HepG2 (cell line): Measurements from ENCODE around the gene BAZ1A. TPM values are rescaled to one million over a fixed set of nuclear protein-coding genes. Genes with fewer than 3 reads are reported as not detected.

ENCODE experiments used
- ARHGAP35 ChIP-seq: sonication (generic); formaldehyde crosslinking; IDR thresholded peaks from 2 replicates; pipeline ENCODE4 v1.9.0; 2022; ENCODE audit warnings: mild to moderate bottlenecking, inconsistent platforms, moderate library complexity, missing genetic modification reagents, borderline replicate concordance
- CREM ChIP-seq, 2 experiments: sonication (generic) in 1 of 2; formaldehyde crosslinking in 1 of 2; IDR thresholded peaks; 2 replicates each; pipeline versions ENCODE4 v1.4.0 to v1.6.1; 2016 to 2020; ENCODE audit warnings: antibody characterized with exemption in 1 of 2, mild to moderate bottlenecking in 1 of 2, missing genetic modification reagents in 1 of 2
- E2F2 ChIP-seq: sonication (generic); formaldehyde crosslinking; IDR thresholded peaks from 2 replicates; pipeline ENCODE4 v1.4.0; 2020; ENCODE audit warnings: missing genetic modification reagents, borderline replicate concordance
- GPBP1L1 ChIP-seq: sonication (generic); formaldehyde crosslinking; IDR thresholded peaks from 2 replicates; pipeline ENCODE4 v1.5.0; 2020; ENCODE audit warnings: mild to moderate bottlenecking, missing genetic modification reagents
- PAWR ChIP-seq: sonication (generic); formaldehyde crosslinking; IDR thresholded peaks from 2 replicates; pipeline ENCODE4 v1.4.0; 2020; ENCODE audit warnings: missing genetic modification reagents, mild to moderate bottlenecking, borderline replicate concordance
- SCMH1 ChIP-seq: sonication (generic); formaldehyde crosslinking; IDR thresholded peaks from 2 replicates; pipeline ENCODE4 v1.9.0; 2021; ENCODE audit warnings: missing genetic modification reagents, mild to moderate bottlenecking, borderline replicate concordance
- ZFP36 ChIP-seq: fragments of 150-350 bp; IDR thresholded peaks from 2 replicates; pipeline ENCODE4 v1.6.1; 2018; ENCODE audit warnings: borderline replicate concordance, low read length, low read depth; ENCODE audit not compliant: partially characterized antibody
- ZFP62 ChIP-seq: sonication (generic); formaldehyde crosslinking; IDR thresholded peaks from 2 replicates; pipeline ENCODE4 v1.4.0; 2020; ENCODE audit warnings: missing genetic modification reagents
- ZNF138 ChIP-seq: sonication (generic); formaldehyde crosslinking; IDR thresholded peaks from 2 replicates; pipeline ENCODE4 v1.5.0; 2020; ENCODE audit warnings: mild to moderate bottlenecking, low read depth, missing genetic modification reagents
- ZNF263 ChIP-seq: sonication (generic); formaldehyde crosslinking; IDR thresholded peaks from 2 replicates; pipeline ENCODE4 v1.4.0; 2020; ENCODE audit warnings: missing genetic modification reagents
- ZNF33A ChIP-seq: sonication (generic); formaldehyde crosslinking; IDR thresholded peaks from 2 replicates; pipeline ENCODE4 v1.5.1; 2020; ENCODE audit warnings: missing genetic modification reagents, mild to moderate bottlenecking, moderate library complexity, borderline replicate concordance
- ZNF703 ChIP-seq: sonication (generic); formaldehyde crosslinking; IDR thresholded peaks from 2 replicates; pipeline ENCODE4 v1.5.1; 2020; ENCODE audit warnings: missing genetic modification reagents, mild to moderate bottlenecking, moderate library complexity, borderline replicate concordance
- ZNF772 ChIP-seq: sonication (generic); formaldehyde crosslinking; IDR thresholded peaks from 2 replicates; pipeline ENCODE4 v1.5.0; 2020; ENCODE audit warnings: mild to moderate bottlenecking, missing genetic modification reagents
- polyA plus RNA-seq, 8 experiments: library from polyadenylated mRNA; depleted of rRNA in 3 of 8; stranded (reverse) in 7 of 8; unstranded in 1 of 8; fragments of >200 nt; fragmentation: Illumina TruSeq in 4 of 8; extraction: Trizol in 4 of 8; gene quantifications; 2 replicates each; pipeline versions ENCODE4 v1.2.1 to v1.2.3, GENCODE V29; 2011 to 2016; ENCODE audit warnings: low read depth in 4 of 8, missing spikeins in 1 of 8, mixed read lengths in 1 of 8; ENCODE audit not compliant: insufficient read depth in 1 of 8
- total RNA-seq, 5 experiments: library from RNA; depleted of rRNA; stranded (reverse); fragments of >200 nt; fragmentation: Illumina TruSeq; extraction: Trizol; gene quantifications; 2 replicates each; pipeline ENCODE4 v1.2.3, GENCODE V29; 2016; ENCODE audit warnings: low read depth in 1 of 5
- TF ChIP-seq, protein P1 (sequence below): sonication (generic); formaldehyde crosslinking; IDR thresholded peaks from one replicate; pipeline ENCODE4 v1.5.1; 2020; ENCODE audit warnings: mild to moderate bottlenecking, missing genetic modification reagents; ENCODE audit errors: not compliant biosample characterization
- TF ChIP-seq, protein P2 (sequence below): sonication (generic); formaldehyde crosslinking; conservative IDR thresholded peaks from 2 replicates; pipeline ENCODE4 v1.4.0; 2020; ENCODE audit warnings: missing genetic modification reagents

The BAZ1A gene
- total and polyA plus RNA-seq, 2 of the 13 experiments (the other 11 are each of a cell fraction or from before 2014, with no cell fraction given) = 20.9 to 56.8 TPM

DNA sequence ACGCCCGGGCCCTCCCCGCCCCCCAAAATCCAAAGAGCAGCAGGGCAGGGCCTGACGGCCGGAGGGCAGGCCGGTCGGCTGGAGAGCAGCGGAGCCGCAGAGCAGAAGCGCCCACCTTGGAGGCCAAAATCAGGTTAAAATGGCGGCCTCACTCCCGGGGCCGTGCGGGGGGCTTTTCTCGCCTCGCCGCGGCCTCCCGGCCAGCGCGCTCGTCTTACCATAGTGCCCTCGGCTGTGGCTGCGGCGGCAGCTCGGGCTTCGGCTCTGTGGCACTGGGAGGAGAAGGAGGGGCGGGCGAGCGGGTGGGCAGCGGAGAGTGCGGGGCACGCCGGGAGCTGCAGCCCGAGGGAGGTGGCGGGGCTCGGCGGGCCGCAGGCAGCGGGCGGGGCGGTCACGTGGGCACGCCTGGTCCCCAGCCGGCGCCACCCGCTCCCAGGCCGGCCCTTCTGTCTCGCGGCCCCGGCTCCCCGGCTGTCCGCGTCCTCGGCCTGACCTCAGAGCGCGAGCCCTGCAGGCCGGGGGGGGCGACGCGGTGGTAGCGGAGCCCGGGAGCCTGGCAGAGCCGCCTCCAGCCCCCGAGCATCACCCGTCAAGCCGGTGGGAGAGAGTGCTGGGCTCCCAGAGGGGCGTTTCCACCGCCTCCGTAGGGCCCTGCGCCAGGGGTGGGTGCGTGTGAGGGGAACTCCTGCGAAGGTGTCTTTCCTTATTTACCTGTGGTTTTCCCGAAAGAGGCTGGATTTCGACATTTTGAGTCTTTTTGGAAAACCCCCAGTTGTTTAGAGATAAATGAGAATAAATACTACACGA is 160.6 kb downstream of the BAZ1A start, which contains the start of gene CFL2 (continued):
- TF ChIP-seq, protein P1, sequence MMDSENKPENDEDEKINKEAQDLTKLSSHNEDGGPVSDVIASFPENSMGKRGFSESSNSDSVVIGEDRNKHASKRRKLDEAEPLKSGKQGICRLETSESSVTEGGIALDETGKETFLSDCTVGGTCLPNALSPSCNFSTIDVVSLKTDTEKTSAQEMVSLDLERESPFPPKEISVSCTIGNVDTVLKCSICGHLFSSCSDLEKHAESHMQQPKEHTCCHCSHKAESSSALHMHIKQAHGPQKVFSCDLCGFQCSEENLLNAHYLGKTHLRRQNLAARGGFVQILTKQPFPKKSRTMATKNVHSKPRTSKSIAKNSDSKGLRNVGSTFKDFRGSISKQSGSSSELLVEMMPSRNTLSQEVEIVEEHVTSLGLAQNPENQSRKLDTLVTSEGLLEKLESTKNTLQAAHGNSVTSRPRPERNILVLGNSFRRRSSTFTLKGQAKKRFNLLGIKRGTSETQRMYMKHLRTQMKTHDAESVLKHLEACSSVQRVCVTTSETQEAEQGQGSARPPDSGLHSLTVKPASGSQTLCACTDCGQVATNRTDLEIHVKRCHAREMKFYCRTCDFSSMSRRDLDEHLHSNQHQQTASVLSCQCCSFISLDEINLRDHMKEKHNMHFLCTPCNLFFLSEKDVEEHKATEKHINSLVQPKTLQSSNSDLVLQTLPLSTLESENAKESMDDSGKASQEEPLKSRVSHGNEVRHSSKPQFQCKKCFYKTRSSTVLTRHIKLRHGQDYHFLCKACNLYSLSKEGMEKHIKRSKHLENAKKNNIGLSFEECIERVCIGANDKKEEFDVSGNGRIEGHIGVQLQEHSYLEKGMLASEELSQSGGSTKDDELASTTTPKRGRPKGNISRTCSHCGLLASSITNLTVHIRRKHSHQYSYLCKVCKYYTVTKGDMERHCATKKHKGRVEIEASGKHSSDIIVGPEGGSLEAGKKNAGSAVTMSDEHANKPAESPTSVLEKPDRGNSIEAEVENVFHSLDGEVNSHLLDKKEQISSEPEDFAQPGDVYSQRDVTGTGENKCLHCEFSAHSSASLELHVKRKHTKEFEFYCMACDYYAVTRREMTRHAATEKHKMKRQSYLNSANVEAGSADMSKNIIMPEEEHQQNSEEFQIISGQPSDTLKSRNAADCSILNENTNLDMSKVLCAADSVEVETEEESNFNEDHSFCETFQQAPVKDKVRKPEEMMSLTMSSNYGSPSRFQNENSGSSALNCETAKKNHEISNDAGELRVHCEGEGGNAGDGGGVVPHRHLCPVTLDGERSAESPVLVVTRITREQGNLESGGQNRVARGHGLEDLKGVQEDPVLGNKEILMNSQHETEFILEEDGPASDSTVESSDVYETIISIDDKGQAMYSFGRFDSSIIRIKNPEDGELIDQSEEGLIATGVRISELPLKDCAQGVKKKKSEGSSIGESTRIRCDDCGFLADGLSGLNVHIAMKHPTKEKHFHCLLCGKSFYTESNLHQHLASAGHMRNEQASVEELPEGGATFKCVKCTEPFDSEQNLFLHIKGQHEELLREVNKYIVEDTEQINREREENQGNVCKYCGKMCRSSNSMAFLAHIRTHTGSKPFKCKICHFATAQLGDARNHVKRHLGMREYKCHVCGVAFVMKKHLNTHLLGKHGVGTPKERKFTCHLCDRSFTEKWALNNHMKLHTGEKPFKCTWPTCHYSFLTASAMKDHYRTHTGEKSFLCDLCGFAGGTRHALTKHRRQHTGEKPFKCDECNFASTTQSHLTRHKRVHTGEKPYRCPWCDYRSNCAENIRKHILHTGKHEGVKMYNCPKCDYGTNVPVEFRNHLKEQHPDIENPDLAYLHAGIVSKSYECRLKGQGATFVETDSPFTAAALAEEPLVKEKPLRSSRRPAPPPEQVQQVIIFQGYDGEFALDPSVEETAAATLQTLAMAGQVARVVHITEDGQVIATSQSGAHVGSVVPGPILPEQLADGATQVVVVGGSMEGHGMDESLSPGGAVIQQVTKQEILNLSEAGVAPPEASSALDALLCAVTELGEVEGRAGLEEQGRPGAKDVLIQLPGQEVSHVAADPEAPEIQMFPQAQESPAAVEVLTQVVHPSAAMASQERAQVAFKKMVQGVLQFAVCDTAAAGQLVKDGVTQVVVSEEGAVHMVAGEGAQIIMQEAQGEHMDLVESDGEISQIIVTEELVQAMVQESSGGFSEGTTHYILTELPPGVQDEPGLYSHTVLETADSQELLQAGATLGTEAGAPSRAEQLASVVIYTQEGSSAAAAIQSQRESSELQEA (CRISPR knock-in tag) = peak; percentile 44
- TF ChIP-seq GPBP1L1 (CRISPR knock-in tag) = no peak
- no peak for TF ChIP-seq ZFP36
- TF ChIP-seq, protein P2, sequence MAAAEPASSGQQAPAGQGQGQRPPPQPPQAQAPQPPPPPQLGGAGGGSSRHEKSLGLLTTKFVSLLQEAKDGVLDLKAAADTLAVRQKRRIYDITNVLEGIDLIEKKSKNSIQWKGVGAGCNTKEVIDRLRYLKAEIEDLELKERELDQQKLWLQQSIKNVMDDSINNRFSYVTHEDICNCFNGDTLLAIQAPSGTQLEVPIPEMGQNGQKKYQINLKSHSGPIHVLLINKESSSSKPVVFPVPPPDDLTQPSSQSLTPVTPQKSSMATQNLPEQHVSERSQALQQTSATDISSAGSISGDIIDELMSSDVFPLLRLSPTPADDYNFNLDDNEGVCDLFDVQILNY (CRISPR knock-in tag) = peak; percentile 18; the same call in 1 of the 2 replicates
- TF ChIP-seq ARHGAP35 (CRISPR knock-in tag) = peak; percentile 88
- no peak for TF ChIP-seq ZNF703 (CRISPR knock-in tag)
- TF ChIP-seq ZFP62 (CRISPR knock-in tag) = no peak
- peak; percentile 71; the same call in 1 of the 2 replicates for TF ChIP-seq E2F2
- peak; percentile 61 for TF ChIP-seq ZNF138 (CRISPR knock-in tag)
- no peak for TF ChIP-seq ZNF33A (CRISPR knock-in tag)
- TF ChIP-seq CREM (IDR thresholded peaks at IDR 0.05) = no peak
- TF ChIP-seq CREM (CRISPR knock-in tag; IDR thresholded peaks at IDR 0.05) = no peak
- no peak for TF ChIP-seq SCMH1
- no peak for TF ChIP-seq PAWR (CRISPR knock-in tag)
- peak; percentile 60 for TF ChIP-seq ZNF263
- TF ChIP-seq ZNF772 (CRISPR knock-in tag) = peak; percentile 98
